Retina (tissue), 1 donor: Measurements from ENCODE around the gene DGAT2L6.

Source experiments
- DNase-seq: peaks from one replicate; pipeline ENCODE4 v3.0.0-alpha.2; 2016

The DGAT2L6 gene

GRCh38 chrX:70176938-70177533, at the start of gene DGAT2L6:
TSS of gene DGAT2L6 (plus strand) at chrX:70177483. CDS start at chrX:70177583, 100 bp downstream.
- no peak for DNase-seq

- DNase-seq: no peak
Measured at GRCh38 chrX:70128071-70128470, 49.2 kb upstream of the DGAT2L6 start.

- no peak for DNase-seq
Measured at GRCh38 chrX:70129816-70130215, 47.5 kb upstream of the DGAT2L6 start.

GRCh38 chrX:70132224-70132623, 45.1 kb upstream of the DGAT2L6 start:
- no peak for DNase-seq

- DNase-seq: no peak
Measured at GRCh38 chrX:70132877-70133302, 44.4 kb upstream of the DGAT2L6 start.

GRCh38 chrX:70133303-70134115, 43.8 kb upstream of the DGAT2L6 start, which contains the start of gene IGBP1:
TSS of gene IGBP1 (plus strand) at chrX:70133447. CDS start at chrX:70133948, 501 bp downstream.
- DNase-seq: peak; percentile 92

- no peak for DNase-seq
Measured at GRCh38 chrX:70134116-70134477, 43.2 kb upstream of the DGAT2L6 start.

GRCh38 chrX:70138622-70139021, 38.7 kb upstream of the DGAT2L6 start:
- DNase-seq: no peak

GRCh38 chrX:70139736-70140135, 37.5 kb upstream of the DGAT2L6 start:
- DNase-seq: no peak

GRCh38 chrX:70141373-70141772, 35.9 kb upstream of the DGAT2L6 start:
- no peak for DNase-seq

GRCh38 chrX:70166601-70167590, 10.4 kb upstream of the DGAT2L6 start:
- DNase-seq: no peak

- peak; percentile 28 for DNase-seq
Measured at GRCh38 chrX:70168238-70169188, 8.8 kb upstream of the DGAT2L6 start.

- DNase-seq: no peak
Measured at GRCh38 chrX:70169281-70169680, 8.0 kb upstream of the DGAT2L6 start.

- DNase-seq: peak; percentile 14
Measured at GRCh38 chrX:70171624-70172023, 5.7 kb upstream of the DGAT2L6 start.

GRCh38 chrX:70172221-70172620, 5.1 kb upstream of the DGAT2L6 start:
- no peak for DNase-seq

GRCh38 chrX:70172964-70173363, 4.3 kb upstream of the DGAT2L6 start:
- no peak for DNase-seq

- DNase-seq: no peak
Measured at GRCh38 chrX:70174754-70175153, 2.5 kb upstream of the DGAT2L6 start.

GRCh38 chrX:70175338-70175737, 1.9 kb upstream of the DGAT2L6 start:
- no peak for DNase-seq

GRCh38 chrX:70183091-70183490, 5.8 kb downstream of the DGAT2L6 start:
- no peak for DNase-seq

- DNase-seq: no peak
Measured at GRCh38 chrX:70190225-70190624, 12.9 kb downstream of the DGAT2L6 start.

GRCh38 chrX:70196961-70197720, 19.9 kb downstream of the DGAT2L6 start:
- no peak for DNase-seq
